HG02943 (cell line): Measurements from ENCODE around the gene EPS15.
"Not testable (repeated sequence)": the region's sequence is repeated elsewhere in the genome, so short reads cannot be mapped to it uniquely, and the experiment has no call there.

ENCODE experiments used
- ATAC-seq: cut with Tn5 transposase; IDR thresholded peaks from one replicate; pipeline ENCODE4 v1.9.1; 2021; ENCODE audit warnings: mild to moderate bottlenecking, low read depth, moderate library complexity; ENCODE audit not compliant: unreplicated experiment

EPS15 gene

DNA sequence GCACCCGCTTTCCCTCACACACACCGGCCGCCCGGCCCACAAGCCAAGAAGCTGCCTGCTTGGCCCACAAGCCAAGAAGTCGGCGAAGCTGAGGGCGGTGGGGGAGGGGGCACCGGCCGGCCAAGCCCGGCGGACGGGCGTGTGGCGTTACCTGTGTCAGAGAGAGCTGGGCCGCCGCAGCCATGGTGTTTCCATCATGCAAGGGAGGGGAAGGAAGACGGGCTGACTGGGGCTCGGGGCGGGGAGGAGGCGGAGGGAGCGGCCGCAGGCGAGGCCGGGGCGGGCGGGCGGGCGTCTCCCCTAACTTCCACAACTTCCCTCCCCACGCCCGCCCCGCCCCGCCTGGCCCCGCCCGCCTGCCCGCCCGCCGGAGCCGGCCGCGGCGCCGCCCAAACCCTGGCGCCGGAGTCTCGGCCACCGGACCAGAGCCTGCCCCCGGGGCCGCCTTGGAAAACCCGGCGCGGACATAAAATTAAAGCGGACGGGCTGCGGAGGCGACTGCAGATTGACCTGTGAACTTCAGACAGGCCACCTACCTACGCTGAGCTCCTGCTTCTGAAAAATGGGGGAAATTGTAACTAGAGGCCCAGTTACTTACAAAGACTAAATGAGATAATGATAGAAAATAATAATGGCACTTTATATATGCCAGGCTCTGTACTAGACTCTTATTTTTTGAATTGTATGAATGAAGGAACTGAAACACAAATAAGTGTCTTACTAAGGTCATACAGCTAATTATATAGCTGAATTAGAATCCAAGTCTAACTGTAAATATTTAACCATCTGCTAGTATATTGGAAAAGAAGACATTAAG lies at the start of gene EPS15:
EPS15 (minus strand) TSS at position 219 of the 817 bp plus-strand sequence; CDS start at position 184, 35 bp downstream.
- peak; percentile 53 for ATAC-seq

DNA sequence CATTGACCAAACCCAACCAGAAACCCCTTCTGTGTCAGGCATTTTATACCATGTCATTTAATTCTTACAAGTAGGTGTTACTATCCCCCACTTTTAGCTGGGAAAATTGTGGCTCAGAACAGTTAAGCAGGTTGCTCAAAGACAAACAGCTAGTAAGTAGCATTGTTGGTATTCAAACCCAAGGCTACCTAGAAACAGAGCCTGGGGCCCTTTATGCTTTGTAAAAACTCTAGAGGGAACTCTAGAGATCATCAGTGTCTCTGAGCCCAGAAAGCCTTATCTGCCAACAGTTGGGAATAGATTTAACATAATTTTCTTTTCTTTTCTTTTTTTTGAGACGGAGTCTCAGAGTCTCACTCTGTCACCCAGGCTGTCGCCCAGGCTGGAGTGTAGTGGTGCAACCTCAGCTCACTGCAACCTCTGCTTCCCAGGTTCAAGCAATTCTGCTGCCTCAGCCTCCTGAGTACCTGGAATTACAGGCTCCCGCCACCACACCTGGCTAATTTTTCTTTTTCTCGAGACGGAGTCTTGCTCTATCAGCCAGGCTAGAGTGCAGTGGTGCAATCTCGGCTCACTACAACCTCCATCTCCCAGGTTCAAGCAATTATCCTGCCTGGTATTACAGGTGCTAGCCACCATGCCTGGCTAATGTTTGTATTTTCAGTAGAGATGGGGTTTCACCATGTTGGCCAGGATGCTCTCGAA lies 49.3 kb upstream of the EPS15 start:
- ATAC-seq, result no peak

DNA sequence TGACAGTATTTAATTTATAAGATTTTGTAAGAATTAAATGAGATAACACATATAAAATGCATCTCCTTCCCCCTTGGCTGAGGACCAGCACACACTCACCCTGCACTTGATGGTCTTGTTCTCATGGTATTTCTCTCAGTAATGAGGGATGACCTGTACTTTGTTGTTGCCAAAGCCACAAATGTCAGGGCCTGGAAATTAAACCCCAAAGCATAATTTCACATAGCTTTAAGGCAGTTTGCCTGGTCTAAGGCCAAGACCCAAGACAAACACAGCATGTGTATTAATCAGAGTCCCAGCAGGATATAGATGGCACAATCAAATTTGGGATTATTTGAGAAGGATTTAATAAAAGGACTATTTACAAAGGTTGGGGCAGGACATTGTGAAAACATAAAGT lies 48.6 kb upstream of the EPS15 start:
- no peak for ATAC-seq

GRCh38 chr1:51566260-51566659 lies 47.2 kb upstream of the EPS15 start:
- ATAC-seq, result no peak

GRCh38 chr1:51565009-51565408 lies 45.9 kb upstream of the EPS15 start:
- no peak for ATAC-seq

GRCh38 chr1:51564124-51564523 lies 45.1 kb upstream of the EPS15 start:
- ATAC-seq, result no peak

- ATAC-seq, result no peak
Measured at GRCh38 chr1:51561702-51562101, 42.6 kb upstream of the EPS15 start.

DNA sequence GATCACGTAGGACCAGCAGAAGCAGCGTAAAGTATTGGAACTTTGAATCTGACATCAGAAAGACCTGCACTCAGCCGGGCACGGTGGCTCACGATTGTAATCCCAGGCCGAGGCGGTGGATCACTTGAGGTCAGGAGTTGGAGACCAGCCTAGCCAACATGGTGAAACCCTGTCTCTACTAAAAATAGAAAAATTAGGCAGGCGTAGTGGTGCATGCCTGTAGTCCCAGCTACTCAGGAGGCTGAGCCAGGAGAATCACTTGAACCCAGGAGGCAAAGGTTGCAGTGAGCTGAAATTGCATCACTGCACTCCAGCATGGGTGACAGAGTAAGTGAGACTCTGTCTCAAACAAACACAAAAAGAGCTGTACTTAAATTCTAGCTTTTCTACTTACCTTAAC lies 41.8 kb upstream of the EPS15 start:
- ATAC-seq, result not testable (repeated sequence)

DNA sequence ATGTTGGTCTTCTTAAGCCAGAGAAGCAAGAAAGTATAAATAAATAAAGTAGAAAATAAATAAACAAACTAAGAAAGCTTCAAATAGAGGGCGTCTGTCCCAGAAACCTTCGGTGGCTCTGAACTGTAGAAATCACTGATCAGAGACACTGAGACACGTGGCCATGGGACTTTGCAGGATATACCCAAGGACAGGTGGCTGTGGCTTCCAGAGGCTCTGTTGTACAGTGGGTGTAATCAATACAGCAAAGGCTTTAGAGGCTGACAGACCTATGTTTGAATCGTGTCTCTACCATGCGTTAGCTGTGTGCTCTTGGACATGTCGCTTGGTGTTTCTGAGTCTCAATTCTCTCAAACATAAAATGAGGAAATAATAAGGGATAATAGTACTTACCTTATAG lies 41.0 kb upstream of the EPS15 start:
- ATAC-seq, result no peak

- ATAC-seq, result no peak
Measured at GRCh38 chr1:51559501-51559900, 40.4 kb upstream of the EPS15 start.

- ATAC-seq, result no peak
Measured at GRCh38 chr1:51559064-51559500, 40.0 kb upstream of the EPS15 start.

DNA sequence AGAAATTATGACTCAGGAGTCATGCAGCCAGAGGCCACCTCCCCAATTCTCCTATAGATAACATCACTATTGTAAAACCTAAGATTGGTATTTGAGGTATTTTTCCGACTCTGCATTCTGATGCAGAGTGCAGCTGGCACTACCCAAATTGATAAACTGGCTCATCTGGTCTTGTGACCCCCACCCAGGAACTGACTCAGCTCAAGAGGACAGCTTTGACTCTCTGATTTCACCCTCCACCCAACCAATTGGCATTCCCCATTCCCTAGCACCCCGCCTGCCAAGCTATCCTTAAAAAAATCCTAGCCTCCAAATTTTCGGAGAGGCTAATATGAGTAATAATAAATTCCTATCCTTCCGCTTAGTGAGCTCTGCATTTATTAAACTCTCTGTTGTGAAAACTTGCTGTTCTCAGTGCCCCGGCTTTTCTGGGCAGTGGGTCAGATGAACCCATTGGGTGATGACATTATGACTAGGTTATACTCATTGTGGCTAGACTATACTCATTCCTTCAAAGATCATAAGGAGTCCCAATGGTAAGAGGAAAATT lies 39.4 kb upstream of the EPS15 start:
- no peak for ATAC-seq

DNA sequence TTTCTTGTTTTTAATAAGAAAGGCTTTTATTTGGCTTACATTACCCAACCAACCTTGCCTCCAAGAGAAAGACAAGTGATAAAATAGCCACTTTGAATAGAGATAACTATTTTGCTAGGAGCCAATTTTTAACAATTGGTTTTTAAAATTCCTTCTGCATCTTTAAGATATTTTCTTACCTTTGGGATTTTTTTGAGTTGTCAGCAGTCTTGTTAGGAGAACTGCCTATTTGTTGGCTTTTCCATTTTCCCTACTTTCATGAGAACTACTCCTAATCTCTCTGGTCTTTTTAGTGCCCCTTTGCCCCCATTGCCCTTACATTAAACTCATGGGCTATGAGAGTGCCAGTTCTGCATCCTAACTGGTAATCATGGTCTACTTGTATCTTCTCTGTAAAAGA lies 38.1 kb upstream of the EPS15 start:
- no peak for ATAC-seq

DNA sequence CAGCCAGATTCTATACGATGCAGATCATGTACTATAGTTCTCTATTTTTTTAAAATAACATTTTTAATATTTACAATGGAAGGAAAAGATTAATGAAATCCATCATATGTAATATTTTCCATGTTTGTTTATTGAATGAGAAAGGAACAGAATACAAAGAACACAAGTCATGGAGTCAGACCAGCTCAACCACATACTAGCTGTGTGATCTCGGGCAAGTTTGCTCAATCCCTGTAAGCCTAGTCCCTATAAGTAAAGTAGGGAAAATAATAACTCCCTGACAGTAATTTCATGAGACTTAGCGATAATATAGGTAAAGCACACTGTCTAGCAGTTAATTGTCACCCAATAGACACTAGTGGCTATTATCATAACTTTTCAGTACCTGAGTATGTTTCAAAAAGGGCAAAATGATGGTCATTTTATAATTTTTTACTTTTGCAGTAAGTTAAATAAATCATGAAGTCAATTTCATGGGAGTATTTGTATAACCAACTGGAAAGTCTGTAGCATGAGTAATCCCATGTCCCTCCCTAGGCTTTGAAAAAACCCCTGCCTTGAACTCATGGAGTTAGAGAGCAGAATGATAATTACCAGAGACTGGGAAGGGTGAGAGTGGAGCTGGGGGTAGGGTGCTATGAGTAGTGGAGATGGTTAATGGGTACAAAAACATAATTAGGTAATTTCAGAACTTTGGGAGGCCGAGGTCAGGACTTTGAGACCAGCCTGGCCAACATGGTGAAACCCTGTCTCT lies 37.0 kb upstream of the EPS15 start:
- no peak for ATAC-seq

DNA sequence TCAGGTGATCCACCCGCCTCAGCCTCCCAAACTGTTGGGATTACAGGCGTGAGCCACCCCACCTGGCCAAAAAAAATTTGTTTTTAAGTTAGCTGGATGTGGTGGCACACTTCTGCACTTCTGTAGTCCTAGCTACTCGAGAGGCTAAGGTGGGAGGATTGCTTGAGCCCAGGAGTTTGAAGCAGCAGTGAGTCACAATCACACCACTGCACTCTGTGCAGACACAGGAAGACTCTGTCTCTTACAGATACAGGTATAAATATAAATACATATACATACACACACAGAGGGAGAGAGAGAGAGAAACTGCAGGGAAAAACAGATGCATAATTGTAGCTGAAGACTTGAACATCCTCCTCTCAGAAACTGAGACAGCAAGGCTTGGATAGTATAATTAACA lies 34.8 kb upstream of the EPS15 start:
- ATAC-seq, result no peak

DNA sequence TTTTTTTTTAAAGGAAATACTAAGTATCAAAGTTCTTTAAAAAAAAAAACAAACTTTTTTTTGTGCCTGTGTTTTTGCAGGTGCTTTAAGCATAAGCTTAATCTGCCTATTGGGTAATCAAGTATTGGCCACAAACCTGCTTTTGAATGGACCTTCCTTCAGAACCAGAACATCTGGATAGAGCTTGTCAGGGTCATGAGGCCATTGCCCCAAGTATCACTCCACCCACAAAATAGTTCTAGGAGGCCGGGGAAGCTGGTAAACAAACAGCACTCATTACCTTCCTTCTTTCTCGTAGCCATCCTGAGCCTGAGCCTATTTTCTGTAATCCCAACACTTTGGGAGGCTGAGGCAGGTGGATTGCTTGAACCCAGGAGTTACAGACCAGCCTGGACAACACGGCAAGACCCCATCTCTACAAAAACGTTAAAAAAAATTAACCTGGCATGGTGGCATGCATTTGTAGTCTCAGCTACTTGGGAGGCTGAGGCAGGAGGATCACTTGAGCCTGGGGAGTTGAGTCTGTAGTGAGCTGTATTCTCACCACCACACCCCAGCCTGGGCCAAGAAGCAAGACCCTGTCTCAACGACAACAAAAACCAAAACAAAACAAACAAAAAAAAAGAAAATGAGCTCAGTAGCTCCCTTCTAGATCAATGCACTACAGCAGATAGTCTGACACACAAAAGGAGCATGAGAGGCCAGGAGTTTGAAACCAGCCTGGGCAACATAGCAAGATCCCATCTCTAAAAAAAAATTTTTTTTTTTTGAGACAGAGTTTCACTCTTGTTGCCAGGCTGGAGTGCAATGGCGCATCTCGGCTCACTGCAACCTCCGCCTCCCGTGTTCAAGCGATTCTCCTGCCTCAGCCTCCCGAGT lies 34.1 kb upstream of the EPS15 start:
- no peak for ATAC-seq

DNA sequence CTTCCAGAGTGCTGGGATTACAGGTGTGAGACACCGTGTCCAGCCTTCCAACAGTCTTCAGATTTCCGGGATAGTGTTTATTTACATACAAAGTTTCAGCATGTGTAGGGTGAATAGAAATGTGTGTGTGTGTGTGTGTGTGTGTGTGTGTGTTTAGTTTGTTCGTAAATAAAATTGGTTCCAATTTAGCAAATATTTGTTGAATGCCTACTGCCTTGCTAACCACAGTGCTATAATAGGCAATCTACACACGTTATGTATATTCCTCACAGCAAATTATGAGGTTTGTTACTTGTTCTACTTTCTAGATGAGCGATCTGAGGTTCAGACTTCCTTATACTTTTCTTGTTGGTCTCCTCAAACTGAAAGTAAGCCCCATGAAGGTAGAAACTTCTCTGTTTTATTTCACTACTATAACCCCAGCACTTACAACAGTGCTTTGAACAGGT lies 32.8 kb upstream of the EPS15 start:
- no peak for ATAC-seq

DNA sequence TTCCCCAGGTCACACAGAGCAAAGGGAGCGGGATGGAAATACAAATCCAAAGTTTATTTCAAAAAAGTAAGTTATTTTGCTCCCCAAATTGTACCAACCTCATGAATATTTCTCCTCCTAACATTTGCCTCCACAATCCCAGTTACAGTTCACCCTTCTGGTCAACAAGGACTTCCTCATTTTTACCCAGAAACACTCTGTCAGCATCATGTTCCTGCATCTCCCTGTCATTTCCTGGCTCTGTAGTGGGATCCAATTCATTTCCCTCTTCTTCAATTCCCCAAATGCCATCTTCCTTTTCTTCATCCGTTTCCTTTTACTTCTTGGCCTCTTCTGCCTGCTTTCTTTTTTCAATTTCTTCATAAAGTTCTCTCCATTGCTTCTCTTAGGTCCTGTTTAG lies 32.0 kb upstream of the EPS15 start:
- no peak for ATAC-seq

DNA sequence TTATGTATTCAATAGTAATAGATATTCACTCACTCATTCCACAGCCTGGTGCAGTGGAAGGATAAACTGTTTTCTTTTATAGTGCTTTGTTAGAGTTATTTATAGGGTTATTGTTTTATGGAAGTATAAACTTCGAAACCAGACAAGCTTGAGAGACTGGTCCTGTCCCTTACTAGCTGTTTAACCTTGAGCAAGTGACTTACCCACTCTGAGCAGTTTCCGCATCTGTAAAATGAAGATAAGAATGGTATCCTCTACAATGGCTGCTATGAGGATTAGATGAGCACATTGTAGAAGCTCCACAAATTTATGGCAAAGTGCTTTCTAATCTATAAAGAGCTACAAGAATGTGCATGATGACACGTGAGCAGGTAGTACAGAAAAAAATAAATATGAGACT lies 30.8 kb upstream of the EPS15 start:
- ATAC-seq, result no peak
